WERI-Rb-1 (cell line): ENCODE results near the gene MEFV.

Experiments
- DNase-seq: peaks from one replicate; pipeline ENCODE4 v3.0.0-alpha.2; 2020
- H3K27ac ChIP-seq: fragments of 250-450 bp; sonication (Bioruptor Pico); 2 replicates; pipeline ENCODE4 v1.5.1; 2020; ENCODE audit warnings: mild to moderate bottlenecking, moderate library complexity
- H3K27me3 ChIP-seq: fragments of 250-450 bp; sonication (Bioruptor Pico); 2 replicates; pipeline ENCODE4 v1.5.1; 2021; ENCODE audit warnings: mild to moderate bottlenecking, low read depth, moderate library complexity; ENCODE audit not compliant: insufficient read depth, severe bottlenecking
- H3K36me3 ChIP-seq: fragments of 250-450 bp; sonication (Bioruptor Pico); 2 replicates; pipeline ENCODE4 v1.5.1; 2020; ENCODE audit warnings: mild to moderate bottlenecking, moderate library complexity
- H3K4me3 ChIP-seq: 2 replicates; pipeline ENCODE4 v1.5.1; 2011; ENCODE audit warnings: low read depth, mild to moderate bottlenecking, control low read depth, low read length
- H3K9me3 ChIP-seq: fragments of 250-450 bp; sonication (Bioruptor Pico); 2 replicates; pipeline ENCODE4 v1.5.1; 2021; ENCODE audit warnings: mild to moderate bottlenecking, moderate library complexity; ENCODE audit not compliant: severe bottlenecking
- TF ChIP-seq, protein P1 (sequence below): IDR thresholded peaks from 2 replicates; pipeline ENCODE4 v1.5.1; 2011; ENCODE audit warnings: low read depth, mild to moderate bottlenecking, control low read depth, inconsistent platforms, low read length

MEFV gene

DNA sequence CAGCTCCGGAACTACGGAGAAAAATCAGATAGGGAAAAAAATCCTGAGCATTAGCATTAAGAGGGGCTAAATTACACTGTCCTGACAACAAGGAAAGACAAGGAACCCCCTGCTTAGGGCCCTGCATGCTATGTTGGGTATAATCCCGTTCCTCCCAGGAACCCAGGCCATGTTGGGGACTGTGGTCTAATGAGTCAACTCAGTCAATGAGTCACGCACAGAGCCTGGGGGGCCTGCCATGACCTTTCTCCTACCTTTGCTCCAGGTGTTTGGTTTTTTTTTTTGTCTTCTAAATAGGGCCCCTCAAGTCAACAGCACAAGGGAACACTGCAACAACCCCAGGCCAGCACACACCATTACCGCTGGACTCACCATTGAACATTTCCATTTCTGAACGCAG, 12.6 kb downstream of the MEFV start:
- Histone ChIP-seq H3K27me3 (no peaks in the 10 kb centered on the region), H3K36me3 (no peaks in the 10 kb centered on the region), H3K4me3 (no peak overlapping the region), H3K9me3 (no peaks in the 10 kb centered on the region), H3K27ac (no peak overlapping the region)
- TF ChIP-seq, protein P1, sequence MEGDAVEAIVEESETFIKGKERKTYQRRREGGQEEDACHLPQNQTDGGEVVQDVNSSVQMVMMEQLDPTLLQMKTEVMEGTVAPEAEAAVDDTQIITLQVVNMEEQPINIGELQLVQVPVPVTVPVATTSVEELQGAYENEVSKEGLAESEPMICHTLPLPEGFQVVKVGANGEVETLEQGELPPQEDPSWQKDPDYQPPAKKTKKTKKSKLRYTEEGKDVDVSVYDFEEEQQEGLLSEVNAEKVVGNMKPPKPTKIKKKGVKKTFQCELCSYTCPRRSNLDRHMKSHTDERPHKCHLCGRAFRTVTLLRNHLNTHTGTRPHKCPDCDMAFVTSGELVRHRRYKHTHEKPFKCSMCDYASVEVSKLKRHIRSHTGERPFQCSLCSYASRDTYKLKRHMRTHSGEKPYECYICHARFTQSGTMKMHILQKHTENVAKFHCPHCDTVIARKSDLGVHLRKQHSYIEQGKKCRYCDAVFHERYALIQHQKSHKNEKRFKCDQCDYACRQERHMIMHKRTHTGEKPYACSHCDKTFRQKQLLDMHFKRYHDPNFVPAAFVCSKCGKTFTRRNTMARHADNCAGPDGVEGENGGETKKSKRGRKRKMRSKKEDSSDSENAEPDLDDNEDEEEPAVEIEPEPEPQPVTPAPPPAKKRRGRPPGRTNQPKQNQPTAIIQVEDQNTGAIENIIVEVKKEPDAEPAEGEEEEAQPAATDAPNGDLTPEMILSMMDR: no peak
- DNase-seq: no peak

DNA sequence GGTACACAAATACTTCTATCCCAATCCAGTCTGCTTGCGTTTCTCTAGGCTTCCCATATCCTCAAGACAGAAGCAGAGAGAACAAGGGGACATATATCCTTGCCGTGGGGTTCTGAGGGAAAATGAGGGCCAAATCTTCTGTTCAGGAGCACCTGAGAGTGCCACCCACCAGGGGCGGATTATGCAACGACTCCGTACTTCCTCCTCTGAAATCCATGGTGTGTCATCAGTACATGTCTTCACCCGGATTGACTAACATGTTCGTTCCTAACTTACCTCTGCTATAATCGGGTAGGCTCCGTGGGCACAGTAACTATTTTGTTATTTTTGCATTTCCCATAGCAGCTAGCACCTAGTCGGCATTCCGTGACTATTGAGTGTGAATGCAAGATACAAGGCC, 13.7 kb downstream of the MEFV start:
- no peak for DNase-seq
- Histone ChIP-seq H3K4me3 (no peak overlapping the region), H3K36me3 (no peaks in the 10 kb centered on the region), H3K27me3 (no peaks in the 10 kb centered on the region), H3K9me3 (no peaks in the 10 kb centered on the region), H3K27ac (no peak overlapping the region)
- TF ChIP-seq, protein P1: no peak

DNA sequence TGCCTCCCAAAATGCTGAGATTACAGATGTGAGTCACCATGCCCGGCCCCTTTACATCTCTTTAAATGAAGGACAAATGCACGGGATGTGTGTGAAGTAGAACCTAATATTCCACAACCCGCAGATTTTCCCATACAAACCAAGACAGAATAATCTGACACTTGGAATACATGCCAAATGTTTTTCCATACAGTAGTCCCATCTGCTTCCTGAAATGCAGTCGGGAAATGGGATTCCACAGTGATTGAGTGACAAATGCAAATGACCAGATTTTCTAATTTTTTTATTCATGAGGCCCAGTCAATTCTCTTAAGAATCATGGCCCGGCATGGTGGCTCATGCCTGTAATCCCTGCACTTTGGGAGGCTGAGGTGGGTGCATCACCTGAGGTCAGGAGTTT, 14.7 kb downstream of the MEFV start:
- DNase-seq: no peak
- TF ChIP-seq, protein P1: no peak
- H3K27ac ChIP-seq: no peak overlapping the region

DNA sequence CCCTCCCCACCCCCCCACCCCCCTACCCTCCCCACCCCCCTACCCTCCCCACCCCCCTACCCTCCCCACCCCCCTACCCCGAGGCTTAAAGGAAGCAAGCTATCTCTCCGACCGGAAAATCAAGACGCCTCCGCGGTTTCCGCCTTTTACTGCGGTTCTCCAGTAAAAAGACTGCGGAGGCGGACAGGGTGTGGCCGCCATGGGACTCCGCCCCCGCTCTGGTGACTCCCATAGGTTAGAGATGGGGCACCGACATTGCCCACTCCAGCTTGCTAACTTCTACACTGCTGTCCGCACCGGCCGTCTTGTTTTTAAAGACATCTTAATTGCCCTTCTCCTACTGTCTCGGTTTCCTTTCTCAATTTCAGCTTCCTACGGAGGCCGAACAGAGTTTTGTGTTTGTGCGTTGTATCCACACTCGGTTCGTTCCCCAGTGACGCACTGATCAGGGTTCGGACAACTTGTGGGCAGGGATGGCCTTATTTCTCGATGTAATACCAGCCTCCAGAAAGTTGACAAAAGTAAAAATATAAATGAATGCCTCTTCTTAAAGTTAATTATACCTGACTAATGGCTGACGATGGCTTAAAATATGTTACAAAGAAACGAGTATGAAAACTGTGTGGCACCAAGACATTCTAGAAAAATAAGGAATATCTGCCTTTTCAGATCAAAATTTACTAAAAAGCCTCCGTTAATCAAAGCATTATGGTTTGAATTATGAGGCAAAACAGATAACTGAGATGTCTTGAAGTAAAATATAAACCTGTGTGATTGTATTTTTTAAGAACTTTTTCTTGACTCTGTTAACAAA, 20.4 kb downstream of the MEFV start:
- no peaks in the 10 kb centered on the region for H3K27me3 ChIP-seq
- TF ChIP-seq, protein P1: no peak
- no peak overlapping the region for H3K4me3 ChIP-seq
- peaks cover 4% of the 10 kb centered on the region for H3K9me3 ChIP-seq
- H3K36me3 ChIP-seq: peaks cover 26% of the 10 kb centered on the region
- H3K27ac ChIP-seq: no peak overlapping the region
- no peak for DNase-seq

More for the DNA sequence above, 14.7 kb downstream of the MEFV start:
- Histone ChIP-seq H3K27me3 (no peaks in the 10 kb centered on the region), H3K36me3 (no peaks in the 10 kb centered on the region), H3K4me3 (no peak overlapping the region), H3K9me3 (no peaks in the 10 kb centered on the region)

DNA sequence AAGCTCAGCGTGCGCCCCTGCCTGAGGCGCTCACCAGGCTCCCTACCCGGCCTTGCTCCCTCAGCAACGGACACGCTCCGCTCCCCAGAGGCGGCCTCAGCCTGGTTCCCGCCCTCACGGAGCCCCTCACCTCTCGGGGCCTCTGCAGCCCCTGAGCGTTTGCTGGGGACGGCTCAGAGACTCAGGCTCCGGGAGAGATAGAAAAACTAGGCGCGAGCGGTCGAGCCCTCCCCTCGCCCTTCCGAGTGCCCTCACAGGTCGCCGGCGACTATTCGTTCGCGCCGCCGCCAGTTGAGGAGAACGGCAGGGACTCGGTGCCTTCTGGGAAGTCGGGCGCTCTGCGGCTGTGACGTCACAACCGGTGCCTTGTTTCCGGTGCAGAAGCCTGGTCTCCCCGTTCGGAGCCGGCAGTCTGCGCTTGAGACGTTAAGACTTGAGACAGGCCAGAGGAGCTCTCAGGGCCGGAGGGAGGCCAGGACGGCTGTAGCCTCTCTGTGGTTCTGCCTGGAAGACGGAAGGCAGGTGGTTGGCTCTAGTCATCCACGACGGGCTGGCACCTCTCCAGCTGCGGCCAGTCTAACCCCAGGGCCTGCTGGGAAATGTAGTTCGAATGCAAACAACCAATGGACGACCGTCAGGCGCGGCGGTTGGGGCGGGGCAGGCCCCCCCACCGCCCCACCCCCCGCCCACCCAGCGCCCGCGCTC, 21.4 kb downstream of the MEFV start, which contains the start of gene ZNF200:
Gene ZNF200 (minus strand): TSS at position 302 of the 705 bp plus-strand sequence. CDS start 1,403 bp downstream, outside the sequence.
- peaks cover 36% of the 10 kb centered on the region for H3K36me3 ChIP-seq
- H3K27ac ChIP-seq: peak within 1 kb of the TSS; percentile 97
- peak within 1 kb of the TSS; percentile 97 for H3K4me3 ChIP-seq
- peak; percentile 95 for DNase-seq
- H3K9me3 ChIP-seq: peaks cover 4% of the 10 kb centered on the region
- TF ChIP-seq, protein P1: no peak
- H3K27me3 ChIP-seq: no peaks in the 10 kb centered on the region
